ENCODE data around the gene CFAP73. TPM values are rescaled to one million over a fixed set of nuclear protein-coding genes. Genes with fewer than 3 reads are reported as not detected.

CFAP73 gene
- total and polyA plus RNA-seq, 2 of the 8 experiments (the other 6 are each of a cell fraction or from before 2014, with no cell fraction given): 0.45 to 0.56 TPM

DNA sequence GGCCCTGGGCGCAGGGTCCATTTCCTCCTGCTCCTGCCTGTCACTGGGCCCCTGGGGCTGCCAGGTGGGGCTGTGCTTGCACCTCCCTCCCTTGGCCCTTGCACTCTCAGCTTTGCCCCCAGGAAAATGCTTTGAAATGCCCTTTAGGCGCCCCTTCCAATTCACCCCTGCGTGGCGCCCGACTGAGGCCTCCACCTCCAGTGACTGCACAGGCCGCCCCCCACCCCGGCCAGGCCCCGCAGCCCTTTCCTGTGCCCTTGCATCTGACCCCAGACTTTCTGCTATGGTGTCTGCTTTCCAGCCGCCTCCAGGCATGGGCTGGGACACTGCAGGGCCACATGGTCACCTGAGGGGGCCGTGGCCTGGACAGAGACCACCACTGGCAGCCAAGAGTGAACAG, 18.3 kb downstream of the CFAP73 start (continued):
- TF ChIP-seq CHD1 (IDR thresholded peaks at IDR 0.05; ENCODE audit: low read depth, low read length) (no peak), SIRT6 (IDR thresholded peaks at IDR 0.05; ENCODE audit: low read length) (no peak), SUZ12 (IDR thresholded peaks at IDR 0.05; ENCODE audit: low read length) (no peak), ATF3 (IDR thresholded peaks at IDR 0.05; ENCODE audit: insufficient read depth, low read depth, low read length) (no peak), SAP30 (IDR thresholded peaks at IDR 0.05; ENCODE audit: insufficient read depth, insufficient replicate concordance, low read length) (no peak), KDM1A (IDR thresholded peaks at IDR 0.05; ENCODE audit: borderline replicate concordance, low read length) (no peak), CEBPB (IDR thresholded peaks at IDR 0.05; ENCODE audit: low read depth, low read length) (no peak), EZH2 (IDR thresholded peaks at IDR 0.05; ENCODE audit: low read depth, low read length, severe bottlenecking) (no peak)

Data from H1 (cell line).